PC-9 (cell line): ENCODE data around the gene TMEM134. TPM values are rescaled to one million over a fixed set of nuclear protein-coding genes. Genes with fewer than 3 reads are reported as not detected.
A peak's percentile ranks its signal among the peaks of the same experiment; 100 is the strongest.

Source experiments
- BruUV-seq: library from RNA; stranded (reverse); fragments of 400-500 nt; replicated peaks from 2 replicates; lab custom pipeline; 2021; lab: Mats Ljungman, UMichigan
- CTCF ChIA-PET: fragments of 300-600 bp; sonication (Branson Sonifier 250); formaldehyde crosslinking; loops from one replicate; lab custom pipeline; 2022; ENCODE audit warnings: antibody characterized with exemption; lab: Charles Lee
- POLR2A ChIA-PET: fragments of 300-600 bp; sonication (Branson Sonifier 250); formaldehyde crosslinking; loops from one replicate; lab custom pipeline; 2022; ENCODE audit warnings: antibody characterized with exemption; ENCODE audit not compliant: unreplicated experiment; lab: Charles Lee
- DNase-seq, 2 experiments: peaks; one replicate each; pipeline versions ENCODE4 v3.0.0 to v3.0.0-alpha.2; 2015 to 2022; ENCODE audit warnings: mixed read lengths in 1 of 2
- H2AFZ ChIP-seq: fragments of 200-600 bp; sonication (generic); 2 replicates; pipeline ENCODE4 v1.8.1; 2017; ENCODE audit warnings: antibody characterized with exemption
- H3F3A ChIP-seq: fragments of 200-600 bp; sonication (generic); 2 replicates; pipeline ENCODE4 v1.8.1; 2017; ENCODE audit warnings: antibody characterized with exemption, mild to moderate bottlenecking, low read depth; ENCODE audit not compliant: insufficient read depth
- H3K27ac ChIP-seq: fragments of 200-600 bp; sonication (generic); 2 replicates; pipeline ENCODE4 v1.6.1; 2016; ENCODE audit warnings: mixed run types
- H3K27me3 ChIP-seq: fragments of 200-600 bp; sonication (generic); 2 replicates; pipeline ENCODE4 v1.6.1; 2016; ENCODE audit warnings: low read depth, mixed run types; ENCODE audit not compliant: insufficient read depth
- H3K36me3 ChIP-seq: fragments of 200-600 bp; sonication (generic); 2 replicates; pipeline ENCODE4 v1.6.1; 2016; ENCODE audit warnings: low read depth, mixed run types
- H3K4me1 ChIP-seq: fragments of 200-600 bp; sonication (generic); replicated peaks from 2 replicates; pipeline ENCODE4 v1.6.1; 2016; ENCODE audit warnings: mixed run types; ENCODE audit not compliant: insufficient read depth
- H3K4me2 ChIP-seq: fragments of 200-600 bp; sonication (generic); 2 replicates; pipeline ENCODE4 v1.6.1; 2017; ENCODE audit warnings: mixed run types
- H3K4me3 ChIP-seq: fragments of 200-600 bp; sonication (generic); 2 replicates; pipeline ENCODE4 v1.6.1; 2016; ENCODE audit warnings: mixed run types
- H3K79me2 ChIP-seq: fragments of 200-600 bp; sonication (generic); 2 replicates; pipeline ENCODE4 v1.6.1; 2017; ENCODE audit warnings: low read depth, mixed run types
- H3K9me2 ChIP-seq: fragments of 200-600 bp; sonication (generic); 2 replicates; pipeline ENCODE4 v1.8.1; 2017; ENCODE audit warnings: mild to moderate bottlenecking; ENCODE audit not compliant: insufficient read depth
- H3K9me3 ChIP-seq: fragments of 200-600 bp; sonication (generic); 2 replicates; pipeline ENCODE4 v1.8.1; 2016; ENCODE audit warnings: low read depth; ENCODE audit not compliant: insufficient read depth
- H4K20me1 ChIP-seq: fragments of 200-600 bp; sonication (generic); 2 replicates; pipeline ENCODE4 v1.8.1; 2017; ENCODE audit not compliant: insufficient read depth
- EZH2 ChIP-seq: fragments of 200-600 bp; sonication (generic); IDR thresholded peaks from 2 replicates; pipeline ENCODE4 v1.8.0; 2017; ENCODE audit warnings: antibody characterized with exemption, low read depth
- intact Hi-C: fragments of 100-400 bp; cut with micrococcal nuclease; formaldehyde crosslinking; loops from one replicate; pipeline ENCODE4 v1.10.0; 2022; ENCODE audit not compliant: unreplicated experiment
- total RNA-seq: library from RNA; stranded (reverse); gene quantifications from 2 replicates; pipeline ENCODE4 v1.2.3, GENCODE V29; 2021
- TF ChIP-seq, protein P1 (sequence below): fragments of 200-600 bp; sonication (generic); conservative IDR thresholded peaks from 2 replicates; pipeline ENCODE4 v1.6.1; 2017; ENCODE audit warnings: mixed run types, antibody characterized with exemption, mild to moderate bottlenecking, moderate library complexity

Gene TMEM134
- total RNA-seq, 1 experiment from 2014 or later, result 85.7 TPM

DNA sequence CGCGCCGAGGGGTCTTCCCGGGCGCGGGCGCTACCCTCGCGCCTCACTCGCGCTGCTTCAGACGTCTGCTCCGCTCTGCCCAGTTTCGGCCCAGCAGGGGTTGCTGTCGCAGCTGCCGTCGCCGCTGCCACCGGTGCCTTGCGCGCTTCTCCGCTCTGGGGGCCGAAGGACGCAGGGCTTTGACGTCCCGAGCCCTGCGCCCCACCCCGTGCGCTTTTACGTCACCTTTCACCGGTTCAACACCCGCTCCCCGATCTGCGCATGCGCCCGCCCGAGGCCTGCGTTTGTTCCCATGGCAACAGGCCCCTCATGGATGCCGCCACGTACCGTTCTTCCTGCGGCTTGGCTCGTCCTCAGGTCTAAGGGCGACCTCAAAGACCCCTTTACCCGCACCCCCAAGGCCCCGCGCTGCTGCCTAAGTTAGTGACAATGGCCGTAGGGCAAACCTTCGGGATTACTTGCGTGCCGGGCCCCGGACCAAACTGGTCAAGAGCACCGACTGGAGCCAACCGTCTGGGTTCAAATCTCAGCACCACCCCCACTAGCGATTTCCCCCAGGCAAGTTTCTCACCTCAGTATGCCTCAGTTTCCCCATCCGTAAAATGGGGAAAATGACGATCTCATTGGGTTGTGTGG, 39.6 kb upstream of the TMEM134 start:
- intact Hi-C loops, result loop anchor here (2.0 to 5.0 kb wide), 5 partner anchors 64 to 454 kb away; partner anchors contain the start of genes CLCF1, CORO1B and GSTP1
- TF ChIP-seq, protein P1, sequence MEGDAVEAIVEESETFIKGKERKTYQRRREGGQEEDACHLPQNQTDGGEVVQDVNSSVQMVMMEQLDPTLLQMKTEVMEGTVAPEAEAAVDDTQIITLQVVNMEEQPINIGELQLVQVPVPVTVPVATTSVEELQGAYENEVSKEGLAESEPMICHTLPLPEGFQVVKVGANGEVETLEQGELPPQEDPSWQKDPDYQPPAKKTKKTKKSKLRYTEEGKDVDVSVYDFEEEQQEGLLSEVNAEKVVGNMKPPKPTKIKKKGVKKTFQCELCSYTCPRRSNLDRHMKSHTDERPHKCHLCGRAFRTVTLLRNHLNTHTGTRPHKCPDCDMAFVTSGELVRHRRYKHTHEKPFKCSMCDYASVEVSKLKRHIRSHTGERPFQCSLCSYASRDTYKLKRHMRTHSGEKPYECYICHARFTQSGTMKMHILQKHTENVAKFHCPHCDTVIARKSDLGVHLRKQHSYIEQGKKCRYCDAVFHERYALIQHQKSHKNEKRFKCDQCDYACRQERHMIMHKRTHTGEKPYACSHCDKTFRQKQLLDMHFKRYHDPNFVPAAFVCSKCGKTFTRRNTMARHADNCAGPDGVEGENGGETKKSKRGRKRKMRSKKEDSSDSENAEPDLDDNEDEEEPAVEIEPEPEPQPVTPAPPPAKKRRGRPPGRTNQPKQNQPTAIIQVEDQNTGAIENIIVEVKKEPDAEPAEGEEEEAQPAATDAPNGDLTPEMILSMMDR, result no peak
- TF ChIP-seq EZH2, result no peak
- H3K27me3 ChIP-seq, result peaks cover 4% of the 10 kb centered on the region; the same call in 1 of the 2 replicates
- peaks cover 3% of the 10 kb centered on the region; the same call in 1 of the 2 replicates for H4K20me1 ChIP-seq
- H3K4me2 ChIP-seq, result peak overlapping the region; percentile 81
- H3K4me3 ChIP-seq, result peak overlapping the region; percentile 66
- peaks cover 27% of the 10 kb centered on the region for H3K4me1 ChIP-seq
- no peaks in the 10 kb centered on the region for H3K9me3 ChIP-seq
- peaks cover 18% of the 10 kb centered on the region for H3K79me2 ChIP-seq
- H2AFZ ChIP-seq, result peak overlapping the region; percentile 95
- H3K27ac ChIP-seq, result peak overlapping the region; percentile 79
- peak; percentile 88 to 98 for DNase-seq
- POLR2A ChIA-PET, result no interaction called here
- TSS peak; percentile 46 for BruUV-seq
- no peaks in the 10 kb centered on the region for H3K36me3 ChIP-seq
- H3F3A ChIP-seq, result peaks cover 32% of the 10 kb centered on the region
- CTCF ChIA-PET, result interaction anchor here (0.6 kb wide), 1 partner anchor 139 kb away, joined by 3 read pairs; no protein-coding TSS in a partner anchor
- no peaks in the 10 kb centered on the region for H3K9me2 ChIP-seq

DNA sequence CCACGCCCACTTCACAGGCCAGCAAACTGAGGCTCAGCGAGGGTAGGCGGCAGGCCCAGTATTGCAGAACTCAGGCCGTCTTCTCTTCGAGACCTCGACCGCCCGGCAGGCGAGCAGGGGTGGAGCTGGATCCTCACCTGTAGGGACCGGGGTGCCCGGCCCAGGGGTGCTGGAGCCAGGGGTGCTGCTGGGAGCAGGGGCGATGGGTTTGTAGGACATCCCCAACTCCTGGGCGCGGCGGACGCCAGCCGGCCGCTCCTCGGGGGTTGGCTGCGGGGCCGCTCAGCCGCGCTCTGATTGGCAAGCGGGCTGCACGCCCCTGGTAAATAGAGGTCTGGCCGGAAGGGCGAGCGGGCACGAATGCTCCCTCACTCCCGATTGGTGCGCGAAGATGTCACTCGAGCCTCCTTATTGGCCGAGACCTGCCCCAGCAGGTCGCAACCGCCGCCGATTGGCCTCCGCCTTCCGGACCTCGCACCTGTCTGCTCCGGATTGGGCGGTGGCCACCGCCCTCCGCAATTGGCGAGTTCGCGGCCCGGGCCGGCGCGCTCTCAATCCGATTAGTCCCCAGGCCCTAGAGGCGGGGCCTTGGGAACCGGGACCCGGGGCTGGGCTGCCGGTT, 38.9 kb upstream of the TMEM134 start, which contains the start of gene CDK2AP2:
CDK2AP2 (minus strand) TSS at position 299 of the 622 bp plus-strand sequence; CDS start at position 219, 80 bp downstream.
- intact Hi-C loops, result loop anchor here (2.0 to 5.0 kb wide), 8 partner anchors 25 to 453 kb away; partner anchors contain the start of genes AIP, CLCF1, CORO1B and GSTP1
- peak within 1 kb of the TSS; percentile 66 for H3K4me3 ChIP-seq
- CTCF ChIA-PET, result interaction anchor here (0.6 kb wide), 1 partner anchor 140 kb away, joined by 3 read pairs; no protein-coding TSS in a partner anchor

More for the DNA sequence above, 38.9 kb upstream of the TMEM134 start, which contains the start of gene CDK2AP2:
- POLR2A ChIA-PET, result interaction anchor here (0.6 kb wide), 1 partner anchor 155 kb away, joined by 3 read pairs; no protein-coding TSS in a partner anchor
- Histone ChIP-seq H3K9me3 (no peaks in the 10 kb centered on the region), H3K27me3 (peaks cover 4% of the 10 kb centered on the region; the same call in 1 of the 2 replicates), H2AFZ (peak within 1 kb of the TSS; percentile 95), H3F3A (peaks cover 33% of the 10 kb centered on the region), H3K79me2 (peaks cover 25% of the 10 kb centered on the region), H4K20me1 (peaks cover 3% of the 10 kb centered on the region; the same call in 1 of the 2 replicates), H3K27ac (peak within 1 kb of the TSS; percentile 79), H3K9me2 (no peaks in the 10 kb centered on the region), H3K36me3 (no peaks in the 10 kb centered on the region), H3K4me2 (peak within 1 kb of the TSS; percentile 97), H3K4me1 (peaks cover 33% of the 10 kb centered on the region)
- no TSS peak for BruUV-seq
- no peak for TF ChIP-seq EZH2
- TF ChIP-seq, protein P1, result no peak
- DNase-seq, result peak; percentile 99 to 100
